GM12891 (cell line): ENCODE measurements around the gene CD46.

ENCODE experiments used
- POLR2A ChIP-seq: IDR thresholded peaks from 2 replicates; pipeline ENCODE4 v1.6.1; 2011; ENCODE audit warnings: low read depth, low read length, control low read depth
- POLR2AphosphoS5 ChIP-seq: IDR thresholded peaks from 2 replicates; pipeline ENCODE4 v1.6.1; 2011; ENCODE audit warnings: low read depth, low read length, control low read depth

- no peak for TF ChIP-seq POLR2AphosphoS5
- TF ChIP-seq POLR2A: no peak
Measured at GRCh38 chr1:207754974-207755700, 3.3 kb downstream of the CD46 start.
